H1 (cell line): ENCODE results near the gene VSTM2B. TPM values are rescaled to one million over a fixed set of nuclear protein-coding genes. Genes with fewer than 3 reads are reported as not detected.

Experiments
- CTCF ChIA-PET: fragments of 300-600 bp; sonication (Branson Sonifier 250); formaldehyde crosslinking; loops from one replicate; lab custom pipeline; 2021; ENCODE audit not compliant: partially characterized antibody; lab: Charles Lee
- POLR2A ChIA-PET: fragments of 300-600 bp; sonication (Branson Sonifier 250); formaldehyde crosslinking; loops from one replicate; lab custom pipeline; 2021; ENCODE audit warnings: inconsistent platforms; ENCODE audit not compliant: partially characterized antibody; lab: Charles Lee
- DNase-seq, 2 experiments: peaks; one replicate each; pipeline versions ENCODE4 v3.0.0 to v3.0.0-alpha.2; 2010 to 2022; ENCODE audit warnings: low spot score in 2 of 2, low read depth in 1 of 2, mixed read lengths in 1 of 2
- FAIRE-seq: peaks from 2 replicates; lab custom pipeline; 2011; peaks lifted over from hg19 to GRCh38; lab: Jason Lieb, UNC
- H2AFZ ChIP-seq: 2 replicates; pipeline ENCODE4 v1.8.1; 2012; ENCODE audit warnings: low read length, inconsistent platforms
- H2AK5ac ChIP-seq: 2 replicates; pipeline ENCODE4 v1.6.1; 2013; ENCODE audit warnings: low read depth, low read length
- H2BK120ac ChIP-seq: replicated peaks from 2 replicates; pipeline ENCODE3; 2013; ENCODE audit warnings: low read depth, low read length, inconsistent platforms
- H2BK12ac ChIP-seq: 2 replicates; pipeline ENCODE4 v1.6.1; 2013; ENCODE audit warnings: low read depth, low read length
- H2BK15ac ChIP-seq: 2 replicates; pipeline ENCODE4 v1.6.1; 2013; ENCODE audit warnings: low read length
- H2BK20ac ChIP-seq: 2 replicates; pipeline ENCODE4 v1.6.1; 2013; ENCODE audit warnings: low read length
- H2BK5ac ChIP-seq: 2 replicates; pipeline ENCODE4 v1.6.1; 2013; ENCODE audit warnings: low read depth, low read length
- H3K14ac ChIP-seq: 2 replicates; pipeline ENCODE4 v1.6.1; 2013; ENCODE audit warnings: inconsistent platforms; ENCODE audit not compliant: insufficient read length
- H3K18ac ChIP-seq: 2 replicates; pipeline ENCODE4 v1.6.1; 2013; ENCODE audit warnings: low read length; ENCODE audit errors: extremely low read depth
- H3K23ac ChIP-seq: 2 replicates; pipeline ENCODE4 v1.6.1; 2013; ENCODE audit warnings: inconsistent platforms; ENCODE audit not compliant: insufficient read length
- H3K23me2 ChIP-seq: 2 replicates; pipeline ENCODE4 v1.6.1; 2013; ENCODE audit warnings: low read depth, low read length
- H3K27ac ChIP-seq: 2 replicates; pipeline ENCODE4 v1.6.1; 2011; ENCODE audit warnings: low read depth, low read length, inconsistent platforms
- H3K27me3 ChIP-seq, 4 experiments: replicated peaks in 1 of 4; 1 replicate in 1 of 4; 2 replicates in 3 of 4; pipeline versions ENCODE4 v1.6.1 to v1.8.1; 2011 to 2013; ENCODE audit warnings: low read length in 3 of 4, mild to moderate bottlenecking in 3 of 4, inconsistent platforms in 2 of 4, mixed read lengths in 2 of 4, moderate library complexity in 1 of 4; ENCODE audit not compliant: control insufficient read depth in 3 of 4, insufficient read depth in 3 of 4; ENCODE audit errors: extremely low read depth in 1 of 4
- H3K36me3 ChIP-seq, 4 experiments: 2 replicates each; pipeline versions ENCODE4 v1.6.1 to v1.8.1; 2011 to 2013; ENCODE audit warnings: mild to moderate bottlenecking in 4 of 4, low read length in 3 of 4, moderate library complexity in 2 of 4, control low read depth in 1 of 4, inconsistent platforms in 1 of 4; ENCODE audit not compliant: insufficient read depth in 4 of 4, control insufficient read depth in 2 of 4
- H3K4ac ChIP-seq: replicated peaks from 2 replicates; pipeline ENCODE3; 2013; ENCODE audit warnings: low read length, low read depth, mixed read lengths, inconsistent platforms; ENCODE audit not compliant: insufficient read length
- H3K4me1 ChIP-seq, 4 experiments: replicated peaks in 1 of 4; 1 replicate in 1 of 4; 2 replicates in 3 of 4; pipeline versions ENCODE4 v1.6.1 to v1.8.1; 2011 to 2013; ENCODE audit warnings: low read length in 3 of 4, inconsistent platforms in 2 of 4, mixed read lengths in 1 of 4; ENCODE audit not compliant: insufficient read depth in 4 of 4, control insufficient read depth in 3 of 4
- H3K4me2 ChIP-seq, 2 experiments: 2 replicates each; pipeline versions ENCODE4 v1.6.1 to v1.8.1; 2011 to 2013; ENCODE audit warnings: low read depth in 2 of 2, low read length in 2 of 2, control low read depth in 1 of 2, inconsistent platforms in 1 of 2, mild to moderate bottlenecking in 1 of 2; ENCODE audit not compliant: insufficient read depth in 1 of 2
- H3K4me3 ChIP-seq, 4 experiments: fragments of 200-600, 300-600 bp in 1 of 4; sonication (generic), shearing (Covaris generic), sonication (Bioruptor Twin) in 1 of 4; 2 replicates each; pipeline versions ENCODE4 v1.5.1 to v1.8.1; 2011 to 2016; ENCODE audit warnings: low read length in 4 of 4, low read depth in 3 of 4, control low read depth in 2 of 4, inconsistent platforms in 2 of 4, mild to moderate bottlenecking in 2 of 4, mixed read lengths in 1 of 4, moderate library complexity in 1 of 4; ENCODE audit not compliant: insufficient read depth in 2 of 4; ENCODE audit errors: extremely low read depth in 1 of 4
- H3K56ac ChIP-seq: replicated peaks from 2 replicates; pipeline ENCODE3; 2013; ENCODE audit warnings: low read depth, mild to moderate bottlenecking, mixed read lengths, low read length, inconsistent platforms; ENCODE audit not compliant: insufficient read length
- H3K79me1 ChIP-seq: 2 replicates; pipeline ENCODE4 v1.6.1; 2013; ENCODE audit warnings: low read depth, low read length, control low read depth
- H3K79me2 ChIP-seq, 2 experiments: 2 replicates each; pipeline versions ENCODE4 v1.6.1 to v1.8.1; 2012 to 2013; ENCODE audit warnings: low read length in 2 of 2, mild to moderate bottlenecking in 2 of 2, inconsistent platforms in 1 of 2; ENCODE audit not compliant: insufficient read depth in 2 of 2, control insufficient read depth in 1 of 2
- H3K9ac ChIP-seq, 4 experiments: replicated peaks in 1 of 4; 1 replicate in 1 of 4; 2 replicates in 3 of 4; pipeline versions ENCODE4 v1.6.1 to v1.8.1; 2011 to 2013; ENCODE audit warnings: low read depth in 3 of 4, low read length in 3 of 4, control low read depth in 2 of 4, mild to moderate bottlenecking in 2 of 4, moderate library complexity in 2 of 4, inconsistent platforms in 1 of 4; ENCODE audit errors: extremely low read depth in 1 of 4
- H3K9me3 ChIP-seq, 2 experiments: 2 replicates each; pipeline versions ENCODE4 v1.6.1 to v1.8.1; 2012 to 2013; ENCODE audit warnings: mild to moderate bottlenecking in 2 of 2, moderate library complexity in 2 of 2, control low read depth in 1 of 2, inconsistent platforms in 1 of 2, low read depth in 1 of 2, low read length in 1 of 2, mixed read lengths in 1 of 2; ENCODE audit not compliant: insufficient read depth in 2 of 2
- H4K20me1 ChIP-seq, 2 experiments: replicated peaks in 1 of 2; 2 replicates each; pipeline versions ENCODE3 to v1.8.1; 2011 to 2013; ENCODE audit warnings: inconsistent platforms in 2 of 2, low read length in 2 of 2, mild to moderate bottlenecking in 1 of 2; ENCODE audit not compliant: insufficient read depth in 2 of 2, control insufficient read depth in 1 of 2
- H4K5ac ChIP-seq: 2 replicates; pipeline ENCODE4 v1.6.1; 2013; ENCODE audit warnings: low read length, low read depth, mixed read lengths, inconsistent platforms; ENCODE audit not compliant: insufficient read length
- H4K8ac ChIP-seq: 2 replicates; pipeline ENCODE4 v1.8.0; 2013; ENCODE audit warnings: mild to moderate bottlenecking, moderate library complexity, low read length, inconsistent platforms; ENCODE audit not compliant: insufficient read depth; ENCODE audit errors: extremely low read depth
- H4K91ac ChIP-seq: replicated peaks from 2 replicates; pipeline ENCODE3; 2013; ENCODE audit warnings: low read length, mixed read lengths, inconsistent platforms; ENCODE audit not compliant: insufficient read length
- FOSL1 ChIP-seq: IDR thresholded peaks from 2 replicates; pipeline ENCODE4 v1.6.1; 2011; ENCODE audit warnings: mild to moderate bottlenecking, low read depth, low read length, moderate library complexity; ENCODE audit not compliant: insufficient read depth
- WGBS, 2 experiments: shearing (Covaris generic) in 1 of 2; methylation state at CpG; one replicate each; pipeline versions ENCODE4 v1.1.6 to v1.1.7; 2013 to 2015; ENCODE audit warnings: low lambda C conversion rate in 2 of 2, mixed read lengths in 2 of 2, inconsistent platforms in 1 of 2, low coverage in 1 of 2, missing lambda C conversion rate in 1 of 2; ENCODE audit not compliant: insufficient replicate concordance in 2 of 2, insufficient coverage in 1 of 2, insufficient read length in 1 of 2; ENCODE audit errors: extremely low coverage in 1 of 2, missing lambda C conversion rate in 1 of 2; 5-methylcytosine and 5-hydroxymethylcytosine counted together
- polyA plus RNA-seq, 7 experiments: library from polyadenylated mRNA; depleted of rRNA in 3 of 7; stranded (reverse) in 5 of 7; unstranded in 2 of 7; fragments of >200 nt in 5 of 7; fragments of 200-250 nt in 2 of 7; gene quantifications; 1 replicate in 5 of 7; 2 replicates in 1 of 7; 4 replicates in 1 of 7; pipeline versions ENCODE4 v1.2.1 to v1.2.3, GENCODE V29; 2011 to 2013; ENCODE audit warnings: missing spikeins in 2 of 7, mixed read lengths in 2 of 7
- total RNA-seq: library from RNA; stranded (reverse); fragmentation: NEBNext Ultra II Directional; extraction: Animal tissue kit (Norgen Biotek cat#: 25700); gene quantifications from 2 replicates; pipeline ENCODE4 v1.2.1, GENCODE V29; 2021

The VSTM2B gene
- total and polyA plus RNA-seq, 2 of the 8 experiments (the other 6 are each of a cell fraction or from before 2014, with no cell fraction given), result 0.82 to 1.5 TPM

DNA sequence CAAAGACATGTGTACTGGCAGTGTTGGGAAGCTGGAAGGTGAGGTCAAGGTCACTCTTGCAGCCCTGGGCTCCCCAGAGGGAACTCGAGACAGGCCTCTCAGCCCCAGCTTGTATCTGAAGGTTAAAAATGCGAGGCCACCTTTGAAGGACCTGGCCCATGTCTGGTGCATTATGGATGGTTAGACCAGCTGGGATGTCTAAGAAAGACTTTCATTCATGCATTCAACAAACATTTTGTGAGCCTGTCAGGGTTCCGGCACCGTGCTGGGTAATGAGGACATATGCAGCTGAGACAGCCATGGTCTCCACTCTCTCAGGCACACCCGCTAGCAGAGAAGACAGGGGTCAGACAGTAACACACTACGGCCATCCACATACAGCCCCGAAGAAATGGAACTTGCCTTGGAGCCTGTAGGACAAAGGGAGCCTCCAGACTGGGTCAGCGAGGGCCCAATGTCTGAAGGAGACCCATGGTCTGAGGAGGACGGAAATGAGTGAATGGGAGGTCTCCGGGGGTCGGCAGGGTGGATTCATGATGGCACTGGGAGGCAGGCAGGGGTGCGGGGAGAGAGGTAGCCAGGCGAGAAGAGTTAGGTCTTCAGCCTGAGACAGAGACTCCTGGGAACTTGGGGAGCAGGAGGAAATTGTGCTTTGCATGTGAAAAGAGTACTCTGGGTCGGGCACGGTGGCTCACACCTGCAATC is 19.0 kb downstream of the VSTM2B start:
- Histone ChIP-seq H2BK20ac (no peak overlapping the region), H3K27me3 (no peaks in the 10 kb centered on the region), H3K23ac (no peak overlapping the region), H3K36me3 (no peaks in the 10 kb centered on the region), H4K20me1 (peaks cover 0 to 3% of the 10 kb centered on the region in 2 experiments), H4K8ac (no peak overlapping the region), H2AK5ac (no peak overlapping the region), H3K23me2 (peaks cover 17% of the 10 kb centered on the region; the same call in 1 of the 2 replicates), H2BK5ac (no peak overlapping the region), H2BK15ac (no peak overlapping the region), H3K56ac (no peak overlapping the region), H3K79me2 (no peaks in the 10 kb centered on the region), H3K4ac (no peak overlapping the region), H3K79me1 (no peaks in the 10 kb centered on the region), H4K91ac (no peak overlapping the region), H4K5ac (no peak overlapping the region), H3K14ac (no peak overlapping the region), H3K4me1 (no peaks in the 10 kb centered on the region; a peak in 2 of 7 replicates), H2BK120ac (no peak overlapping the region), H2AFZ (no peak overlapping the region), H3K4me2 (no peak overlapping the region), H2BK12ac (no peak overlapping the region), H3K18ac (no peak overlapping the region; the same call in 1 of the 2 replicates), H3K9me3 (no peaks in the 10 kb centered on the region), H3K27ac (no peak overlapping the region), H3K9ac (no peak overlapping the region), H3K4me3 (no peak overlapping the region)
- ChIA-PET POLR2A (no interaction called here), CTCF (no interaction called here)
- peak in 1 of 2 experiments; percentile 31 for DNase-seq
- no peak for FAIRE-seq
- 92% methylated on average over 15 of the region's 15 CpGs; no CpG with 5 or more reads in 1 of the 2 experiments for WGBS, 2 experiments
- no peak for TF ChIP-seq FOSL1
